Psoas muscle (tissue), 8 donors: ENCODE data around the gene APEH. TPM values are rescaled to one million over a fixed set of nuclear protein-coding genes. Genes with fewer than 3 reads are reported as not detected.
A peak's percentile ranks its signal among the peaks of the same experiment; 100 is the strongest.

Experiments used
- ATAC-seq, 4 donors: fragments of 200-7000 bp; cut with Tn5 transposase; one replicate each; pipeline ENCODE4 v1.9.1; 2020; ENCODE audit warnings: moderate library complexity in 3 of 4, mild to moderate bottlenecking in 2 of 4
- DNase-seq, 2 donors: peaks; one replicate each; pipeline ENCODE4 v3.0.0-alpha.2; 2020
- H3K27ac ChIP-seq: fragments of 200-600 bp; one replicate; pipeline ENCODE4 v1.8.0; 2022
- H3K27me3 ChIP-seq, 3 donors: fragments of 200-600 bp in 1 of 3; one replicate each; pipeline versions ENCODE4 v1.6.1 to v1.8.0; 2013 to 2022; ENCODE audit warnings: low read length in 2 of 3, mild to moderate bottlenecking in 2 of 3, moderate library complexity in 1 of 3; ENCODE audit not compliant: insufficient read depth in 3 of 3
- H3K36me3 ChIP-seq, 2 donors: fragments of 200-600 bp in 1 of 2; one replicate each; pipeline versions ENCODE4 v1.6.1 to v1.8.0; 2013 to 2022; ENCODE audit warnings: low read depth in 1 of 2, mild to moderate bottlenecking in 1 of 2, moderate library complexity in 1 of 2; ENCODE audit not compliant: insufficient read depth in 1 of 2
- H3K4me1 ChIP-seq: fragments of 200-600 bp; one replicate; pipeline ENCODE4 v1.8.0; 2022
- H3K4me3 ChIP-seq: fragments of 200-600 bp; one replicate; pipeline ENCODE4 v1.8.0; 2022; ENCODE audit warnings: mild to moderate bottlenecking
- H3K9me3 ChIP-seq: fragments of 200-600 bp; one replicate; pipeline ENCODE4 v1.8.0; 2022
- WGBS, 3 donors: extraction: QIAGEN DNeasy Blood & Tissue Kit; methylation state at CpG; one replicate each; pipeline versions ENCODE4 v1.1.6 to v1.1.7; 2013; 5-methylcytosine and 5-hydroxymethylcytosine counted together
- intact Hi-C, 2 donors: fragments of 100-400 bp; cut with DNase I; formaldehyde crosslinking; loops; one replicate each; pipeline versions ENCODE4 v1.11.0 to v1.14.2; 2022
- polyA plus RNA-seq, 3 donors: library from polyadenylated mRNA; stranded (reverse); fragments of 200-250 nt; gene quantifications; one replicate each; pipeline ENCODE4 v1.2.3, GENCODE V29; 2013
- total RNA-seq, 4 donors: library from RNA; stranded (reverse); fragmentation: NEBNext Ultra II Directional in 2 of 4; extraction: Animal tissue kit (Norgen Biotek cat#: 25700) in 2 of 4; gene quantifications; one replicate each; pipeline versions ENCODE4 v1.2.1 to v1.2.4, GENCODE V29; 2021 to 2023
- TF ChIP-seq, protein P1 (sequence below): fragments of 200-600 bp; IDR thresholded peaks from one replicate; pipeline ENCODE4 v1.8.0; 2022; ENCODE audit warnings: antibody characterized with exemption
- donor health status: healthy with polysubstance abuse.
- donor health status: DM: no; HTN: no; CAD: no; lungs with moderate emphysema.
- donor health status: Bipolar disorder and iron deficiency.
- donor health status: healthy.
- donor health status: DM: yes; HTN: yes; CAD: no.
- donor health status: DM: no; HTN: no; CAD: no.
- donor health status: DM: no; HTN: no; CAD: no.
- donor health status: DM: yes; HTN: yes; CAD: no.

The APEH gene
- total and polyA plus RNA-seq, 7 donors, result 70.8 to 189 (median 115) TPM

DNA sequence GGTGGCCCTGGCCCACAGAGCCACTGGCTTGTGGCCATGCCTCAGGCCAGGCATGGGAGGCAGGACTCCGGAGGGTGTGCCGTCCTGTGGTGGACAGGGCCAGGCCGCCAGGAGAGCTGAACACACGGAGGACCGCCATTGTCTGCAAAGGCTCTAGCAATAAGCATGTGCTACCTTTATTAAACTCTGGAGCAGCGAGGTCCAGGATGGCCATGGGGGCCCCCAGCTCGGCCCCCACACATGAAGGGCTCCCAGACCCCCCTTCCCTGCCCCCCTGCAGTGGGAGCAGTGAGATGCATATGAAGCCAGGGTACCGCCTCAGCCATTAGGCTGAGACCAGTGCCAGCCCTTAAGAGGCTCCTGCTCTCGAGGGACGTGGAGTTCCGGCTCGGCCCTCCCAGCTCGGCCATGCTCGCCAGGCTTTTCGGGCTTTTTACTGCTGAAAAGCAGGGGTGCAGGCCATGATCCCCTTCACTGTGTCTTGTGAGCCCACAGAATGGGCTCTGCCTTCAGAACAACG lies 42.6 kb downstream of the APEH start:
- H3K9me3 ChIP-seq, result no peaks in the 10 kb centered on the region
- intact Hi-C loops, result loop anchor here in 1 of 2 donors (5.0 kb wide), 1 partner anchor 126 kb away; no protein-coding TSS in a partner anchor
- TF ChIP-seq, protein P1, sequence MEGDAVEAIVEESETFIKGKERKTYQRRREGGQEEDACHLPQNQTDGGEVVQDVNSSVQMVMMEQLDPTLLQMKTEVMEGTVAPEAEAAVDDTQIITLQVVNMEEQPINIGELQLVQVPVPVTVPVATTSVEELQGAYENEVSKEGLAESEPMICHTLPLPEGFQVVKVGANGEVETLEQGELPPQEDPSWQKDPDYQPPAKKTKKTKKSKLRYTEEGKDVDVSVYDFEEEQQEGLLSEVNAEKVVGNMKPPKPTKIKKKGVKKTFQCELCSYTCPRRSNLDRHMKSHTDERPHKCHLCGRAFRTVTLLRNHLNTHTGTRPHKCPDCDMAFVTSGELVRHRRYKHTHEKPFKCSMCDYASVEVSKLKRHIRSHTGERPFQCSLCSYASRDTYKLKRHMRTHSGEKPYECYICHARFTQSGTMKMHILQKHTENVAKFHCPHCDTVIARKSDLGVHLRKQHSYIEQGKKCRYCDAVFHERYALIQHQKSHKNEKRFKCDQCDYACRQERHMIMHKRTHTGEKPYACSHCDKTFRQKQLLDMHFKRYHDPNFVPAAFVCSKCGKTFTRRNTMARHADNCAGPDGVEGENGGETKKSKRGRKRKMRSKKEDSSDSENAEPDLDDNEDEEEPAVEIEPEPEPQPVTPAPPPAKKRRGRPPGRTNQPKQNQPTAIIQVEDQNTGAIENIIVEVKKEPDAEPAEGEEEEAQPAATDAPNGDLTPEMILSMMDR, result no peak
- ATAC-seq, result no peak
- peaks cover 0 to 63% of the 10 kb centered on the region in 2 donors for H3K36me3 ChIP-seq
- H3K4me3 ChIP-seq, result no peak overlapping the region
- H3K4me1 ChIP-seq, result peaks cover 35% of the 10 kb centered on the region
- no peak overlapping the region for H3K27ac ChIP-seq
- DNase-seq, result no peak
- no peaks in the 10 kb centered on the region for H3K27me3 ChIP-seq
- 82 to 88% (median 82%) methylated on average over 15 to 16 of the region's 16 CpGs for WGBS, 3 donors

DNA sequence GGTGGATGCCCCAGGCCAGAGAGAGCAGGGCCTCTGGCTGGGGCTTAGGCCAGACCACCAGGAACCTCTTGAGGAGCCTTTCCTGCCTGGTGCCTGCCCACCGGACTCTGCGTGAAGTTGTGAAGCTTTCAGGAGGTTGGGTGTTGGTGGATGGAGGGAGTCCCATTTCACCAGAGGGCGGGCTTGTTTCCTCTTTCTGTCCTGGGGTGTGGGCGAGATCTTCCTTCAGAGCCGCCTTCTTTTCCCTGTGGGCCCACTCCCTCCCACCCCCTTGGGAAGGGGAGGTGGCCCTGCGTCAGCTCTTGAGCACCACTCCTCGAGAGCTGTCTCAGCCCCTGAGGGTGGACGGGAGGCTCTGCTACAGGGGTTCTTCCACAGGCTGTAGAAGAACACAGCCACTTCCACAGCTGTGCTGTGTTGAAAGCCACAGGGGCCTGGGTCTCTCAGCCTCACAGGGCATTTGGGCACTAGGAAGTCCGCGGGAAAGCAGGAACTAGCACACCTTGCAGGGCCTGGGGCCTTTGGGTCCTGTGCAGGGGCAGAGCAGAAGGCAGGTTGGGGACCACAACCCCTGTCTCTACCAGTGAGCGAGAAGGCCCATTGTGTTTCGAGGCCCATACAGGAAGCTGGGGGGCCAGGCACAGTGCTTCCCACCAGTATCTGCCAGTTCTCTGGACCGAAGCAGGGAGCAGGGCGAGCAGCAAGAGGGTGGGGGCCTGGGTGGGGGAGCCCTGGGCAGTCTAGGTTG lies 43.2 kb downstream of the APEH start:
- no peak overlapping the region for H3K27ac ChIP-seq
- TF ChIP-seq, protein P1, result no peak
- WGBS, 3 donors, result 86 to 93% (median 88%) methylated on average over 12 to 14 of the region's 14 CpGs
- H3K4me3 ChIP-seq, result no peak overlapping the region
- peaks cover 35% of the 10 kb centered on the region for H3K4me1 ChIP-seq
- no peak for DNase-seq
- H3K36me3 ChIP-seq, result peaks cover 0 to 65% of the 10 kb centered on the region in 2 donors
- ATAC-seq, result no peak
- H3K27me3 ChIP-seq, result no peaks in the 10 kb centered on the region
- H3K9me3 ChIP-seq, result no peaks in the 10 kb centered on the region
- intact Hi-C loops, result loop anchor here in 1 of 2 donors (5.0 kb wide), 1 partner anchor 125 kb away; no protein-coding TSS in a partner anchor

DNA sequence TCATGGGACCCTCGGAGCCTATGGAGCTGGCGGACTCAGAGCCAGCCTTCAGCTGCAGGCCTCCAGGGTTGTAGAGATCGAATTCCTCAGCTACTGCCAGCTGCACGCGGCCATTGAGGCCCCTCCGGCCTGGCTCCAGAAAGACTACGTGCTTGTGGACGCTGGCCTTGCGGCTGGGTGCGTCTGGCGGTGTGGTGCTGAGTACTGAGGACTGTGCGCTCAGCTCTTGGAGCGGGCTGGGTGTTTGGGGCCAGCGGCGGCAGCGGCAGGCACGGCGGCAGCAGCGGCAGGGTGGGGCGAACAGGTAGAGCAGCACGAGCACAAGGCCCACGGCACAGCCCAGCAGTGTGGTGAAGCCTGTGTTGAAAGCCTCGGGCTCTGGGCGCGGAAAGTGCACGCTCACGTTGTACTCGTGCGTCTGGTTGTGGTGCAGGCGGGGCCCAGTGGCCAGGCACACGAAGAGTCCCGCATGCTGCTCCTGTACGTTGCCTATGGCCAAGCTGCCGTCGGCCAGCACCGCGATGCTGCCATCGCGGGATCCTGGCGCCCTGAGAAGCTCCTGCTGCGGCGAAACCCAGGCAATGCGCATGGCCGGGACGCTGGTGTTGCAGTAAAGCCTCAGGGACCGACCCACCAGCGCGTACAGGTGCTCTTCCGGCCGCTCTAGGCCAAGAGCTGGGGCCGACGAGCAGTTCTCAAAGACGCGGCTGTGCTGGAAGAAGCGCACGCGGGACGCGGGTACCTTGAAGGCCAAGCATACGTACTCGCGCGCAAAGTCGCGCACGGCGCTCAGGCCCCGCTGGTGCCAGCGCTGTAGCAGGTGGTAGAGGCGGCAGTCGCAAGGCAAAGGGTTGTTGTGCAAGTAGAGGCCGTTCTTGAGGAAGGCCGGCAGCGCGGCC lies 44.1 kb downstream of the APEH start:
- Histone ChIP-seq H3K27me3 (no peaks in the 10 kb centered on the region), H3K27ac (no peak overlapping the region), H3K36me3 (peaks cover 0 to 61% of the 10 kb centered on the region in 2 donors), H3K4me1 (peaks cover 44% of the 10 kb centered on the region), H3K4me3 (peak overlapping the region; percentile 63), H3K9me3 (no peaks in the 10 kb centered on the region)
- peak in 1 of 4 donors; percentile 14 for ATAC-seq
- 58 to 63% (median 59%) methylated on average over 70 to 75 of the region's 75 CpGs for WGBS, 3 donors
- TF ChIP-seq, protein P1, result no peak
- peak in 1 of 2 donors; percentile 62 for DNase-seq
- intact Hi-C loops, result loop anchor here in 1 of 2 donors (5.0 kb wide), 1 partner anchor 124 kb away; no protein-coding TSS in a partner anchor

DNA sequence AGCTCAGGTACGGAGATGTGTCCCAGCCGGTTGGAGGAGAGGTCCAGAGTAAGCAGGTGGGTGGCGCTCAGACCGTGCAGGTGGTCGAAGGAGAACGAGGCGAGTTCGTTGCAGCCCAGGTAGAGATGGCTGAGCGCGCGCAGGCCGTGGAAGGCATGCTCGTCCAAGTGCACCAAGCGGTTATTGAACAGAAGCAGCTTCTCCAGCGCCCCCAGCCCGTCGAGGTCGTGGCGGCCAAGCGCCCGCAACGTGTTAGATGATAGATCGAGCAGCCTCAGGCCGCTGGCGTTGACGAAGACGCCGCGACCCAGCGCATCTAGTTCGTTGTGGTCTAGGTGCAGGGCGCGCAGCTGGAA lies 44.7 kb downstream of the APEH start:
- Histone ChIP-seq H3K4me3 (peak overlapping the region; percentile 63), H3K36me3 (peaks cover 0 to 55% of the 10 kb centered on the region in 2 donors), H3K9me3 (no peaks in the 10 kb centered on the region), H3K4me1 (peaks cover 43% of the 10 kb centered on the region), H3K27me3 (no peaks in the 10 kb centered on the region), H3K27ac (no peak overlapping the region)
- ATAC-seq, result no peak
- intact Hi-C loops, result loop anchor here in 1 of 2 donors (5.0 kb wide), 1 partner anchor 123 kb away; no protein-coding TSS in a partner anchor
- TF ChIP-seq, protein P1, result no peak
- 16 to 17% (median 17%) methylated on average over 33 of the region's 33 CpGs for WGBS, 3 donors
- no peak for DNase-seq
